MCF 10A (cell line): Measurements from ENCODE around the gene BTBD17. TPM values are rescaled to one million over a fixed set of nuclear protein-coding genes. Genes with fewer than 3 reads are reported as not detected.

Experiments
- BruUV-seq: library from RNA; stranded (reverse); fragments of 400-500 nt; replicated peaks from 2 replicates; lab custom pipeline; 2021; lab: Mats Ljungman, UMichigan
- CTCF ChIA-PET: fragments of 300-600 bp; sonication (Branson Sonifier 250); formaldehyde crosslinking; extraction: SDS; loops from one replicate; lab custom pipeline; 2021; ENCODE audit warnings: antibody characterized with exemption, inconsistent platforms; lab: Yijun Ruan, JAX
- POLR2A ChIA-PET: fragments of 300-600, 350-650 bp; sonication (Branson Sonifier 250); formaldehyde crosslinking; extraction: SDS; loops from one replicate; lab custom pipeline; 2020; ENCODE audit warnings: antibody characterized with exemption, inconsistent platforms; lab: Yijun Ruan, JAX
- DNase-seq: peaks from one replicate; pipeline ENCODE4 v3.0.0-alpha.2; 2018; ENCODE audit not compliant: unreplicated experiment
- H3K27ac Mint-ChIP-seq: one replicate; pipeline ENCODE4 v1.8.0; 2022; ENCODE audit warnings: mild to moderate bottlenecking, low read depth, mixed read lengths; ENCODE audit not compliant: unreplicated experiment
- H3K27me3 Mint-ChIP-seq: one replicate; pipeline ENCODE4 v1.8.0; 2022; ENCODE audit warnings: mixed read lengths; ENCODE audit not compliant: insufficient read depth, unreplicated experiment
- H3K36me3 Mint-ChIP-seq: one replicate; pipeline ENCODE4 v1.8.0; 2022; ENCODE audit warnings: mild to moderate bottlenecking, moderate library complexity, mixed read lengths; ENCODE audit not compliant: insufficient read depth, unreplicated experiment
- H3K4me1 Mint-ChIP-seq: one replicate; pipeline ENCODE4 v1.8.0; 2022; ENCODE audit warnings: mixed read lengths; ENCODE audit not compliant: insufficient read depth, unreplicated experiment
- H3K4me3 Mint-ChIP-seq: one replicate; pipeline ENCODE4 v1.8.0; 2022; ENCODE audit warnings: mild to moderate bottlenecking, moderate library complexity, mixed read lengths; ENCODE audit not compliant: unreplicated experiment
- H3K9me3 Mint-ChIP-seq: one replicate; pipeline ENCODE4 v1.8.0; 2022; ENCODE audit warnings: mixed read lengths; ENCODE audit not compliant: unreplicated experiment
- intact Hi-C: fragments of 100-400 bp; cut with micrococcal nuclease; formaldehyde crosslinking; loops from 2 replicates; pipeline ENCODE4 v1.14.1; 2022
- total RNA-seq: library from RNA; stranded (reverse); gene quantifications from 2 replicates; pipeline ENCODE4 v1.2.3, GENCODE V29; 2022
- TF ChIP-seq, protein P1 (sequence below): fragments of 200-600 bp; IDR thresholded peaks from one replicate; pipeline ENCODE4 v1.8.0; 2022; ENCODE audit warnings: antibody characterized with exemption, mild to moderate bottlenecking; ENCODE audit not compliant: unreplicated experiment

BTBD17 gene
- total RNA-seq, 1 experiment from 2014 or later, result not detected

DNA sequence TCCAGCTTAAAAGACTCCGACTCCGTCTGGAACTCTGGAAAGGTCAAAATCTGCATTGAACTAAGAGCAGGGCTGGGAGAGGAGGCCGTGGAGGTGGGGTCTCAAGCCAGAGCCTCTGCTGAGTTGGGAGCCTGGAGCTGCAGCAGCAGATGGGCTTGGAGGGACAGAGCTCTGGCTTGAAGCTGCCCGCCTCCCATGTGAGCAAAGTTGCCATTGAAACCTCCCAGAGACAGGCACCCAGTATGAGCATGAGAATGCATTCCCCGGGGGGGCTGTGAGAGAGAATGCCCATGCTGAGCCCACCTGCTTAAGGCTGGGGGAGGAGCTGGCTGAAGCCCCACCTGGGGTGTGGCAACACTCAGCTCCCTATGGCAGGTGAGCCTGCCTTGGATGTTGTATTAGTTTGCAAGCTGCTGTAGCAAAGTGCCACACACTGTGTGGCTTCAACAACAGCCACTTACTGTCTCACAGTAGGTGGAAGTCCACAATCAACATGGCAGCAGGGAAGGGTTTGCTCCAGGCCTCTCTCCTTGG is 26.1 kb downstream of the BTBD17 start:
- no peak overlapping the region for H3K27ac Mint-ChIP-seq
- TF ChIP-seq, protein P1, sequence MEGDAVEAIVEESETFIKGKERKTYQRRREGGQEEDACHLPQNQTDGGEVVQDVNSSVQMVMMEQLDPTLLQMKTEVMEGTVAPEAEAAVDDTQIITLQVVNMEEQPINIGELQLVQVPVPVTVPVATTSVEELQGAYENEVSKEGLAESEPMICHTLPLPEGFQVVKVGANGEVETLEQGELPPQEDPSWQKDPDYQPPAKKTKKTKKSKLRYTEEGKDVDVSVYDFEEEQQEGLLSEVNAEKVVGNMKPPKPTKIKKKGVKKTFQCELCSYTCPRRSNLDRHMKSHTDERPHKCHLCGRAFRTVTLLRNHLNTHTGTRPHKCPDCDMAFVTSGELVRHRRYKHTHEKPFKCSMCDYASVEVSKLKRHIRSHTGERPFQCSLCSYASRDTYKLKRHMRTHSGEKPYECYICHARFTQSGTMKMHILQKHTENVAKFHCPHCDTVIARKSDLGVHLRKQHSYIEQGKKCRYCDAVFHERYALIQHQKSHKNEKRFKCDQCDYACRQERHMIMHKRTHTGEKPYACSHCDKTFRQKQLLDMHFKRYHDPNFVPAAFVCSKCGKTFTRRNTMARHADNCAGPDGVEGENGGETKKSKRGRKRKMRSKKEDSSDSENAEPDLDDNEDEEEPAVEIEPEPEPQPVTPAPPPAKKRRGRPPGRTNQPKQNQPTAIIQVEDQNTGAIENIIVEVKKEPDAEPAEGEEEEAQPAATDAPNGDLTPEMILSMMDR, result no peak
- intact Hi-C loops, result no loop called here
- POLR2A ChIA-PET, result no interaction called here
- BruUV-seq, result no TSS peak
- H3K9me3 Mint-ChIP-seq, result no peaks in the 10 kb centered on the region
- peaks cover 25% of the 10 kb centered on the region for H3K27me3 Mint-ChIP-seq
- H3K36me3 Mint-ChIP-seq, result peaks cover 7% of the 10 kb centered on the region
- no peaks in the 10 kb centered on the region for H3K4me1 Mint-ChIP-seq
- no peak for DNase-seq
- CTCF ChIA-PET, result no interaction called here
- no peak overlapping the region for H3K4me3 Mint-ChIP-seq

DNA sequence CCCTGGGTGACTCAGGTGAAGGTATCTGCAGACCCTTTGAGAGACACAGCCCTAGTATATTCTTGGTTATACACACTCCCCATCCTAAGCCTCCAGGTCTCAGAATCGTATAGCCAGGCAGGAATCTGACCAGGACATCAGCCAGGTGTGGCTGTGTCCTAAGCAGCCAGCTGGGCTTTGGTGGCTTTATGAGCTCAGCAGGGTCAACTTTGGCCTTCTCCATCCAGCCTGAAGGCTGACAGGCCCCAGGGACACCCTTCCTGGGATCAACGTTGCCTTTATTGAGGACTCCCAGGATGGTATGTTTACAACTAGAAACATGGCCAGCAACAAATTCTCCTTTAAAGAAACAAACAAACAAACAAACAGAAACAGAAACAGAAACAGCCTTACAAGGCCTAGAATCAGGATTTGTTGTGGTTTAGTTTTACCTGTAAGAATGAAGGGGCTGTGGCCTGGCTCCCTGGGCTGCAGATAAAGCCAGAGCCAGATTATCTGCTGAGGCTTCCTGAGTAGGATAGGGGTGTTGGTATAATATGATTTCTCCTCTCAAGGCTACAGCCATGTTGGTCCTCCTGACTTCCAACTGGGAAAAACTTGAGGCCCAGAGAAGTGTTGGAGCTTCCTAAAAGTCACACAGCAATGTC is 27.2 kb downstream of the BTBD17 start:
- no peak for DNase-seq
- TF ChIP-seq, protein P1, result no peak
- no peaks in the 10 kb centered on the region for H3K4me1 Mint-ChIP-seq
- BruUV-seq, result no TSS peak
- peaks cover 18% of the 10 kb centered on the region for H3K27me3 Mint-ChIP-seq
- intact Hi-C loops, result no loop called here
- POLR2A ChIA-PET, result no interaction called here
- CTCF ChIA-PET, result interaction anchor here (1.1 kb wide), 2 partner anchors 34 to 123 kb away, joined by 3 to 5 read pairs; no protein-coding TSS in a partner anchor
- H3K4me3 Mint-ChIP-seq, result no peak overlapping the region
- H3K9me3 Mint-ChIP-seq, result no peaks in the 10 kb centered on the region
- peaks cover 7% of the 10 kb centered on the region for H3K36me3 Mint-ChIP-seq
- H3K27ac Mint-ChIP-seq, result no peak overlapping the region

DNA sequence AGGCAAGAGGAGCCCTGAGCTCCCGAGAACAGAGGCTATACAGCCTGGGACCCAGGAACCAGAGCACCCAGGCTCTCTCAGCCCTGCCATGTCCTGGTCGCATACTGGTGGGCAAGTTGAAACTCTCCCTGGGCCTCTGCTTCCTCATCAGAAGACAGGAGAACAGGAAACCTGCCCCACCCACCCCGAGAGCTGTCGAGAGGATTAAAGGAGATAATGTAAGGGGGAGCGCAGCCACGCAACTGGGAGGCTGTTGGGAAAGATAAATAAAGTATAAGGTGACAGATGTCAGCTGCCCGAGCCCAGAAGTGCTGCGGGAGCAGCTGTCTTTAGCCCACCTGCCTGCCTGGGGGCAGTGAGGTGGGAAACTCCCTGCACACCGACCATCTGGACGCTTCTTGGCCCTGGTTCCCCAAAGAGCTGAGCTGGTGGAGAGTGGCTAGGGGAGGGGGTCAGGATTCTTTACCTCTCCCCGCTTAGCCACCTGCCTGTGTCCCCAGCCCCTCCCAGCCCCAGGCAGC is 28.8 kb downstream of the BTBD17 start:
- no TSS peak for BruUV-seq
- H3K27ac Mint-ChIP-seq, result no peak overlapping the region
- intact Hi-C loops, result no loop called here
- TF ChIP-seq, protein P1, result no peak
- H3K9me3 Mint-ChIP-seq, result no peaks in the 10 kb centered on the region
- POLR2A ChIA-PET, result no interaction called here
- no peaks in the 10 kb centered on the region for H3K4me1 Mint-ChIP-seq
- no peak overlapping the region for H3K4me3 Mint-ChIP-seq
- CTCF ChIA-PET, result interaction anchor here (0.6 to 1.3 kb wide), 2 partner anchors 65 to 325 kb away, joined by 3 to 4 read pairs; no protein-coding TSS in a partner anchor
- H3K36me3 Mint-ChIP-seq, result no peaks in the 10 kb centered on the region
- peaks cover 21% of the 10 kb centered on the region for H3K27me3 Mint-ChIP-seq
- DNase-seq, result no peak

DNA sequence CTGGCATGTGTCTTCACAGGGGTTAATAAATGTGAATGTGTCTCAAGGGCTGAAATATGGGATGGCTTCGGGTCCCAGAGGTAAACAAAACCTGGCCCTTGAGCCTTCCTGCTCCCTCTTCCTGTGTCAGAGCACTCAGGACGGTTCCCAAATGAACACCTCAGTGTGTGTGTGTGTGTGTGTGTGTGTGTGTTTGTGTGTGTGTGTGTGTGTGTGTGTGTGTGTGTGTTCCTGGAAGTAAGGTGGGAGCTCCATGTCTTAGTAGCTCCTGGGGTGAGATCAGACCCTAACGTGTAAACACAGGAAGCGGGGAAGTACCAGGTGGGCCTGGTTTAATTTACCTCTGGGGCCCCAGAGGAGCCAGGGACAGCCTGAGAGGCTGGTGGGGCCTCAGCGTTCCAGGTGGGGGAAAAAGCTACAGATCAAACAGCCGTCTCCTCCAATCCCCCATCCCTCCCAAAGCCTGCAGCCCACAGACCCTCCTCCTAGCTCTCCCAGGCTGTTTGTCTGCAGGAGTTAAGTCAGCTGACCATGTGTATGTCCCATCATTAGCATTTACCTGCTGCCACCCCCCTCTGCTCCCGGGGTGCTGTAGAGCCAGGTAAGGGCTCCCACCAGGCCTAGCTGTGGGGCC is 29.5 kb downstream of the BTBD17 start:
- Mint-ChIP-seq H3K27ac (no peak overlapping the region), H3K9me3 (no peaks in the 10 kb centered on the region), H3K4me3 (no peak overlapping the region), H3K4me1 (no peaks in the 10 kb centered on the region), H3K36me3 (no peaks in the 10 kb centered on the region), H3K27me3 (peaks cover 14% of the 10 kb centered on the region)
- POLR2A ChIA-PET, result no interaction called here
- no TSS peak for BruUV-seq
- intact Hi-C loops, result no loop called here
- DNase-seq, result no peak
- CTCF ChIA-PET, result interaction anchor here (1.3 kb wide), 1 partner anchor 325 kb away, joined by 3 read pairs; no protein-coding TSS in a partner anchor
- TF ChIP-seq, protein P1, result no peak
